B cell (primary cell): ENCODE results near the gene SEH1L.

Source experiments
- EZH2 ChIP-seq: IDR thresholded peaks from 2 replicates; pipeline ENCODE4 v1.6.1; 2012; ENCODE audit warnings: borderline replicate concordance, low read depth, mild to moderate bottlenecking, moderate library complexity, low read length; ENCODE audit not compliant: insufficient read depth, poor library complexity, severe bottlenecking
- TF ChIP-seq, protein P1 (sequence below): fragments of 200-600 bp; IDR thresholded peaks from one replicate; pipeline ENCODE4 v1.8.0; 2022; ENCODE audit warnings: antibody characterized with exemption, mild to moderate bottlenecking

DNA sequence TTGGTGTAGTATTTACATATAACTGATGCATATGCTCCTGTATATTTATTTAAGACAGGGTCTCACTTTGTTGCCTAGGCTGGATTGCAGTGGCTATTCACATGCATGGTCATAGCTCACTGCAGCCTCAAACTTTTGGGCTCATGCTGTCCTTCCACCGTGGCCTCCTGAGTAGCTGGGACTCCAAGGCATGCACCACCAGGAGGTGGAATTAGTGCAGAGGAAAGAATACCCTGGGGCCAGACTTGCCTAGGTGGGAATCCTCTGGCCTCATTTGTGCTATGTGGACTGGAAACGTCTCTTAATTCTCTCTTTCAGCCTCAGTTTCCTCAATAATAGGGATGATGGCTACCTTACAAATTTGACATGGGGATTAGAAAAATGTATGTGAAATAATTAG is 45.6 kb downstream of the SEH1L start:
- TF ChIP-seq, protein P1, sequence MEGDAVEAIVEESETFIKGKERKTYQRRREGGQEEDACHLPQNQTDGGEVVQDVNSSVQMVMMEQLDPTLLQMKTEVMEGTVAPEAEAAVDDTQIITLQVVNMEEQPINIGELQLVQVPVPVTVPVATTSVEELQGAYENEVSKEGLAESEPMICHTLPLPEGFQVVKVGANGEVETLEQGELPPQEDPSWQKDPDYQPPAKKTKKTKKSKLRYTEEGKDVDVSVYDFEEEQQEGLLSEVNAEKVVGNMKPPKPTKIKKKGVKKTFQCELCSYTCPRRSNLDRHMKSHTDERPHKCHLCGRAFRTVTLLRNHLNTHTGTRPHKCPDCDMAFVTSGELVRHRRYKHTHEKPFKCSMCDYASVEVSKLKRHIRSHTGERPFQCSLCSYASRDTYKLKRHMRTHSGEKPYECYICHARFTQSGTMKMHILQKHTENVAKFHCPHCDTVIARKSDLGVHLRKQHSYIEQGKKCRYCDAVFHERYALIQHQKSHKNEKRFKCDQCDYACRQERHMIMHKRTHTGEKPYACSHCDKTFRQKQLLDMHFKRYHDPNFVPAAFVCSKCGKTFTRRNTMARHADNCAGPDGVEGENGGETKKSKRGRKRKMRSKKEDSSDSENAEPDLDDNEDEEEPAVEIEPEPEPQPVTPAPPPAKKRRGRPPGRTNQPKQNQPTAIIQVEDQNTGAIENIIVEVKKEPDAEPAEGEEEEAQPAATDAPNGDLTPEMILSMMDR = no peak
- TF ChIP-seq EZH2 = no peak
